Mesenchymal stem cell (in vitro differentiated cells and primary cell): ENCODE measurements around the gene NFATC1.
"Not testable (repeated sequence)": the region's sequence is repeated elsewhere in the genome, so short reads cannot be mapped to it uniquely, and the experiment has no call there.

ENCODE experiments used
- DNase-seq: peaks from one replicate; pipeline ENCODE4 v3.0.0-alpha.2; 2013
- H2AFZ ChIP-seq: one replicate; pipeline ENCODE4 v1.6.1; 2013; ENCODE audit warnings: low read depth, mild to moderate bottlenecking, control low read depth, inconsistent platforms, low read length, moderate library complexity
- H2AK5ac ChIP-seq: 2 replicates; pipeline ENCODE4 v1.6.1; 2013; ENCODE audit warnings: low read length, moderate library complexity, mild to moderate bottlenecking, inconsistent platforms; ENCODE audit not compliant: severe bottlenecking
- H2BK120ac ChIP-seq: one replicate; pipeline ENCODE4 v1.6.1; 2013; ENCODE audit warnings: low read depth, mild to moderate bottlenecking, inconsistent platforms, low read length, moderate library complexity
- H2BK12ac ChIP-seq, 2 experiments: one replicate each; pipeline ENCODE4 v1.6.1; 2013; ENCODE audit warnings: inconsistent platforms in 2 of 2, low read length in 2 of 2, mild to moderate bottlenecking in 2 of 2, moderate library complexity in 2 of 2, control low read depth in 1 of 2
- H2BK15ac ChIP-seq: one replicate; pipeline ENCODE4 v1.6.1; 2013; ENCODE audit warnings: mild to moderate bottlenecking, low read depth, inconsistent platforms; ENCODE audit not compliant: poor library complexity, severe bottlenecking
- H2BK5ac ChIP-seq: 2 replicates; pipeline ENCODE4 v1.6.1; 2013; ENCODE audit warnings: low read depth, mild to moderate bottlenecking, low read length, control low read depth, inconsistent platforms; ENCODE audit not compliant: poor library complexity, severe bottlenecking
- H3K14ac ChIP-seq, 2 experiments: one replicate each; pipeline ENCODE4 v1.6.1; 2013; ENCODE audit warnings: inconsistent platforms in 2 of 2, low read length in 2 of 2, control low read depth in 1 of 2, mild to moderate bottlenecking in 1 of 2, moderate library complexity in 1 of 2
- H3K18ac ChIP-seq, 2 experiments: one replicate each; pipeline ENCODE4 v1.6.1; 2013; ENCODE audit warnings: inconsistent platforms in 2 of 2, low read length in 2 of 2, control low read depth in 1 of 2, low read depth in 1 of 2, mild to moderate bottlenecking in 1 of 2
- H3K23ac ChIP-seq, 2 experiments: one replicate each; pipeline ENCODE4 v1.6.1; 2013; ENCODE audit warnings: inconsistent platforms in 2 of 2, low read length in 2 of 2, mild to moderate bottlenecking in 2 of 2, moderate library complexity in 2 of 2, control low read depth in 1 of 2
- H3K27ac ChIP-seq: 2 replicates; pipeline ENCODE4 v1.5.1; 2013; ENCODE audit warnings: mild to moderate bottlenecking, moderate library complexity, low read length, control low read depth, inconsistent platforms; ENCODE audit not compliant: poor library complexity, severe bottlenecking
- H3K27me3 ChIP-seq, 2 experiments: 2 replicates each; pipeline versions ENCODE4 v1.6.1 to v1.7.0; 2013; ENCODE audit warnings: low read length in 2 of 2, mild to moderate bottlenecking in 2 of 2, moderate library complexity in 2 of 2, control low read depth in 1 of 2, inconsistent platforms in 1 of 2; ENCODE audit not compliant: control insufficient read depth in 1 of 2, insufficient read depth in 1 of 2
- H3K36me3 ChIP-seq, 2 experiments: 2 replicates each; pipeline versions ENCODE4 v1.6.1 to v1.7.0; 2013; ENCODE audit warnings: low read length in 2 of 2, control low read depth in 1 of 2, inconsistent platforms in 1 of 2, low read depth in 1 of 2, mild to moderate bottlenecking in 1 of 2; ENCODE audit not compliant: insufficient read depth in 2 of 2, control insufficient read depth in 1 of 2
- H3K4ac ChIP-seq, 2 experiments: one replicate each; pipeline ENCODE4 v1.6.1; 2013; ENCODE audit warnings: inconsistent platforms in 2 of 2, low read length in 2 of 2, mild to moderate bottlenecking in 2 of 2, moderate library complexity in 2 of 2, control low read depth in 1 of 2, low read depth in 1 of 2
- H3K4me1 ChIP-seq: 2 replicates; pipeline ENCODE4 v1.6.1; 2013; ENCODE audit warnings: low read depth, low read length, control low read depth; ENCODE audit not compliant: control insufficient read depth, insufficient read depth
- H3K4me2 ChIP-seq: 2 replicates; pipeline ENCODE4 v1.6.1; 2013; ENCODE audit warnings: low read length, mild to moderate bottlenecking, inconsistent platforms; ENCODE audit not compliant: poor library complexity, severe bottlenecking
- H3K4me3 ChIP-seq, 2 experiments: 2 replicates each; pipeline versions ENCODE4 v1.5.1 to v1.7.0; 2013; ENCODE audit warnings: low read length in 2 of 2, mild to moderate bottlenecking in 2 of 2, control low read depth in 1 of 2, low read depth in 1 of 2; ENCODE audit not compliant: insufficient read depth in 1 of 2
- H3K79me1 ChIP-seq: replicated peaks from 2 replicates; pipeline ENCODE4 v1.6.1; 2013; ENCODE audit warnings: mild to moderate bottlenecking, control low read depth, low read length, inconsistent platforms; ENCODE audit not compliant: poor library complexity, severe bottlenecking
- H3K9ac ChIP-seq: 2 replicates; pipeline ENCODE4 v1.7.0; 2013; ENCODE audit warnings: mild to moderate bottlenecking, low read length, moderate library complexity
- H3K9me3 ChIP-seq: 2 replicates; pipeline ENCODE4 v1.7.0; 2013; ENCODE audit warnings: mild to moderate bottlenecking, low read length; ENCODE audit not compliant: control insufficient read depth
- H4K8ac ChIP-seq: one replicate; pipeline ENCODE4 v1.6.1; 2013; ENCODE audit warnings: inconsistent platforms, mild to moderate bottlenecking, low read length, moderate library complexity
- H4K91ac ChIP-seq: one replicate; pipeline ENCODE4 v1.6.1; 2013; ENCODE audit warnings: mild to moderate bottlenecking, low read length, inconsistent platforms
- WGBS: methylation state at CpG from one replicate; pipeline ENCODE4 v1.1.7; 2013; ENCODE audit warnings: mixed read lengths; 5-methylcytosine and 5-hydroxymethylcytosine counted together

NFATC1 gene

DNA sequence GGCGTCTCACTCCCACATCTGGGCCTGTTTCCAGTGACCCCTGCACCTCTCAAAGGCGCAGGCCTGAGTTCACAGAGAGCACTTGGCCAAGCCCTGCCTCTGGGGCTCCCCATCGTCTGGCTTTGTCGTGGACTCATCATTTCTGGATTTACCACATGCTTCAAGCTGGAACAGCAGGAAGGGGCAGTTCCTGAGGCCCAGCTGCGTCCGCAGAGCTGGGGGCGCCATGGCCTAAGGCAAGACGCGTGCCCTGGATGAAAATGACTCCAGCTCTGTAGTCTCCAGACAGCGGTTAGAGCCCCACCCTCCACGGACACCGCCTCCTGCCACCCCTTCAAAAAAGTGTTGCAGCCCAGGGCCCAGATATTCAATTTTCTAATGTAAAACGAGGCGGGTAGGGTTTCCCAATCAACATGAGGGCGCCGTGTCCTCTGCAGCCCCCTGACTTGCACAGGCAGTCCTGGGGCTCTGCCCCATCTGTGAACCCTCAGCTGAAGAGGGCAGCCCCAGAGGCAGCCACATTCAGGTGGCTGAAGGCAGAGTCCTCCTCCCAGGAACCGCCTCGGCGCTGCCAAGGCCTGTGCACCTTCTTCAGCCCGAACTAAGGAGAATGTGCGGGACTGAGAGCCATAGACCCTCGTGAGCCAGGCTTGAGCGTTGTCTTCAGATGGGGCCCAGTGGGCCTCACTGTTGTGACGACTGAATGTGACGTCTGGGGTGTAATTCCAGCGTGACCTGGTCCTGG lies 85.5 kb downstream of the NFATC1 start:
- Histone ChIP-seq H3K36me3 (no peaks in the 10 kb centered on the region), H4K91ac (no peak overlapping the region), H3K9me3 (no peaks in the 10 kb centered on the region), H3K4me3 (no peak overlapping the region), H3K23ac (no peak overlapping the region), H3K79me1 (no peaks in the 10 kb centered on the region), H2BK12ac (no peak overlapping the region), H3K27me3 (no peaks in the 10 kb centered on the region), H2BK120ac (no peak overlapping the region), H3K27ac (no peak overlapping the region), H2AFZ (no peak overlapping the region), H2AK5ac (no peak overlapping the region), H3K14ac (no peak overlapping the region), H3K18ac (no peak overlapping the region), H3K4me1 (peaks cover 21% of the 10 kb centered on the region), H4K8ac (no peak overlapping the region), H2BK15ac (no peak overlapping the region), H3K4ac (no peak overlapping the region), H3K4me2 (no peak overlapping the region), H3K9ac (no peak overlapping the region), H2BK5ac (no peak overlapping the region)
- DNase-seq, result no peak
- 90% methylated on average over 26 of the region's 26 CpGs for WGBS

DNA sequence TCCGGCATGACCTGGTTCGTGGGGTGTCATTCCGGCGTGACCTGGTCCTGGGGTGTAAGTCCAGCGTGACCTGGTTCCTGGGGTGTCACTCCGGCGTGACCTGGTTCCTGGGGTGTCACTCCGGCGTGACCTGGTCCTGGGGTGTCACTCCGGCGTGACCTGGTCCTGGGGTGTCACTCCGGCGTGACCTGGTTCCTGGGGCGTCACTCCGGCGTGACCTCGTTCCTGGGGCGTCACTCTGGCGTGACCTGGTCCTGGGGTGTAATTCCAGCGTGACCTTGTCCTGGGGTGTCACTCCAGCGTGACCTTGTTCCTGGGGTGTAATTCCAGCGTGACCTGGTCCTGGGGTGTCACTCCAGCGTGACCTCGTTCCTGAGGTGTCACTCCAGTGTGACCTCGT lies 87.7 kb downstream of the NFATC1 start:
- 91% methylated on average over 25 of the region's 25 CpGs for WGBS
- not testable (repeated sequence) for H2AK5ac ChIP-seq
- peaks cover 0 to 12% of the 10 kb centered on the region in 2 experiments for H3K36me3 ChIP-seq

DNA sequence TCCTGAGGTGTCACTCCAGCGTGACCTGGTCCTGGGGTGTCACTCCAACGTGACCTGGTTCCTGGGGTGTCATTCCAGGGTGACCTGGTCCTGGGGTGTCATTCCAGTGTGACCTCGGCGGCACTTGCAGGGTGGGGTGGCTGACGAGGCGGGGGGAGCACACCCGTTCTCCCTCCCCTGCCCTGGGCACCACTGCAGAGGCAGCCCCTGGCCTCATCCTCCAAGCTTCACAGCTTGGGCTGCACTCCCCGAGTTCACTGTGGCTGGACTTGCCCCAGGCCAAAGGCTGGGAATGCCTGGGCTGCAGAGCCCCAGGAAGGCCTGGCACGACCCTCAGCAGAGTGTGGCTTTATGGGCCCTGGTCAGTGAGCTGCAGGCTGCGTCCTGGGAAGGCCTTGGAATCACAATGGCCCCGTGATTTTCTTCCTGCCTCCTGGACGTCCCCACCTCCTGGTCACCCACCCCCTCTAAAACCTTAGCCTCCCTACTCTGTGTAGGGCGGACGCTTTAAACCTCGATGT lies 88.3 kb downstream of the NFATC1 start:
- Histone ChIP-seq H2BK15ac (no peak overlapping the region), H3K9ac (no peak overlapping the region), H2AFZ (no peak overlapping the region), H3K27me3 (no peaks in the 10 kb centered on the region), H3K4me1 (peaks cover 33% of the 10 kb centered on the region), H3K18ac (no peak overlapping the region), H2BK12ac (no peak overlapping the region), H3K4me3 (no peak overlapping the region), H2BK120ac (no peak overlapping the region), H3K36me3 (peaks cover 0 to 12% of the 10 kb centered on the region in 2 experiments), H2AK5ac (peak overlapping the region; percentile 8), H3K9me3 (no peaks in the 10 kb centered on the region), H2BK5ac (no peak overlapping the region), H3K27ac (no peak overlapping the region), H3K79me1 (no peaks in the 10 kb centered on the region), H4K91ac (no peak overlapping the region), H3K4me2 (no peak overlapping the region), H3K23ac (no peak overlapping the region), H4K8ac (peak overlapping the region; percentile 7), H3K4ac (no peak overlapping the region), H3K14ac (no peak overlapping the region)
- no peak for DNase-seq
- 92% methylated on average over 15 of the region's 15 CpGs for WGBS

More for the DNA sequence above, 87.7 kb downstream of the NFATC1 start:
- not testable (repeated sequence) for H2BK120ac ChIP-seq, H3K18ac ChIP-seq, H3K4me2 ChIP-seq, H3K9me3 ChIP-seq, H4K8ac ChIP-seq, H3K9ac ChIP-seq, H2BK15ac ChIP-seq, DNase-seq, H3K79me1 ChIP-seq, H2BK12ac ChIP-seq, H3K14ac ChIP-seq, H3K4ac ChIP-seq, H3K27ac ChIP-seq, H3K23ac ChIP-seq, H4K91ac ChIP-seq, H2AFZ ChIP-seq, H3K4me3 ChIP-seq, H3K27me3 ChIP-seq, H2BK5ac ChIP-seq
- H3K4me1 ChIP-seq, result peaks cover 32% of the 10 kb centered on the region

GRCh38 chr18:79484661-79485621 lies 89.2 kb downstream of the NFATC1 start:
- WGBS, result 65% methylated on average over 47 of the region's 50 CpGs
- peak overlapping the region; percentile 2 to 11 for H3K18ac ChIP-seq
- H4K91ac ChIP-seq, result peak overlapping the region; percentile 63
- H3K79me1 ChIP-seq, result no peaks in the 10 kb centered on the region
- peak overlapping the region; percentile 21 to 45 for H3K4ac ChIP-seq
- H4K8ac ChIP-seq, result peak overlapping the region; percentile 33
- H3K9ac ChIP-seq, result peak overlapping the region; percentile 85
- H3K36me3 ChIP-seq, result peaks cover 0 to 12% of the 10 kb centered on the region in 2 experiments
- H3K14ac ChIP-seq, result no peak overlapping the region
- peak overlapping the region in 1 of 2 experiments; percentile 73 for H3K4me3 ChIP-seq
- peak overlapping the region; percentile 91 for H2BK5ac ChIP-seq
- H2BK12ac ChIP-seq, result peak overlapping the region in 1 of 2 experiments; percentile 24
- H3K27me3 ChIP-seq, result no peaks in the 10 kb centered on the region
- H2AFZ ChIP-seq, result no peak overlapping the region
- peaks cover 33% of the 10 kb centered on the region for H3K4me1 ChIP-seq
- H3K4me2 ChIP-seq, result peak overlapping the region; percentile 67
- no peak overlapping the region for H2AK5ac ChIP-seq
- no peak overlapping the region for H2BK15ac ChIP-seq
- peak overlapping the region; percentile 93 for H3K27ac ChIP-seq
- no peaks in the 10 kb centered on the region for H3K9me3 ChIP-seq
- H2BK120ac ChIP-seq, result peak overlapping the region; percentile 67
- DNase-seq, result peak; percentile 94
- no peak overlapping the region for H3K23ac ChIP-seq
